Measurements from ENCODE around the gene SCN3A.

DNA sequence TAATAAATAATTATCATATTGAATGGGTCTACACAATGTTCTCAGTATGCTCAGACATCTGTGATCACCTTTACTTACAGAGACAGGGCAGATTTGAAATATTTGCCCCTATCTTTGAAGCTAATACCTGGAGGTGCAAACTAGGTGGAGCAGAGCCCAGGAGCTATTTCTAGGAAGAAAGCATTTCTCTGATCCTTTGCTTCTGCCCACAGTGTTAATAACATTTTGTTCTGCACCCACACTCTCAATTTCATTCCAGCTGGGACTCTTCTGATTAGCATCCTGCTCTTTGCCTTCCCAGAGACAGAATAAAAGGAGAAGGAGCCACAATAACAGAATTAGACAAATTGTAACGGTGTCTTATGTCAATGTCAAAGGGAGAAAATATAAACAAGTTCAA is 23.7 kb upstream of the SCN3A start:
- TF ChIP-seq CTCF (IDR thresholded peaks at IDR 0.05 in 8 of 11, conservative IDR thresholded peaks at IDR 0.05 in 3 of 11) (no peak), POLR2A (IDR thresholded peaks at IDR 0.05) (no peak), POLR2AphosphoS5 (IDR thresholded peaks at IDR 0.05) (no peak)

Measured in spleen (tissue), 7 donors.